Activated CD4-positive, alpha-beta T cell treated with anti-CD3 and anti-CD28 coated beads for 4 hours (primary cell): ENCODE data around the gene APOA4.

Experiments
- DNase-seq, 2 donors: peaks; one replicate each; pipeline ENCODE4 v3.0.0-alpha.2; 2020

The APOA4 gene

DNA sequence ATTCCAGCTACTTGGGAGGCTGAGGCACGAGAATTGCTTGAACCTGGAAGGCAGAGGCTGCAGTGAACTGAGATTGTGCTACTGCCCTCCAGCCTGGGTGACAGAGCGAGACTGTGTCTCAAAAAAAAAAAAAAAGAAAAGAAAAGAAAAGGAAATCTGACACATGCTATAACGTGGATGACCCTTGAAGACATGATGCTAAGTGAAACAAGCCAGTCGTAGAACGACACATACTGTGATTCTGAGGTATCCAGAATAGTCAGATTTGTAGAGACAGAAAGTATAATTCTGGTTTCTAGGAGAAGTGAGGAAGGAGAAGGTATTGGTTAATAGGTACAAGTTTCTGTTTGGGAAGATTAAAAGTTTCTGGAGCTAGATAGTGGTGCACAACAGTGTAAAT, 24.7 kb downstream of the APOA4 start:
- no peak for DNase-seq

DNA sequence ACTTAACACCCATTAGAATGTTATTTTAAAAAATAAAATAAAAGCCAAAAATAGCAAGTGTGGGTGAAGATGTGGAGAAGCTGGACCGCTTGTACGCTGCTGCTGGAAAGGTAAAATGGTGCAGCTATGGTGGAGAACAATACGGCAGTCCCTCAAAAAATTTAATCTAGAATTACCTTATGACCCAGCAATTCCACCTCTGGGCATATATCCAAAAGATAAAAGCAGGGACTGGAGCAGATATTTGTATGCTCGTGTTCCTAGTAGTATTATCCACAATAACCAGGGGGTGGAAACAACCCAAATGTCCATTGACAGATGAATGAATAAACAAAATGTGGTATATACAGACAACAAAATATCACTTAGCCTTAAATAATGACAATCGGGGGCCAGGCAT, 25.3 kb downstream of the APOA4 start:
- DNase-seq = no peak

GRCh38 chr11:116796548-116796947, 26.6 kb downstream of the APOA4 start:
- DNase-seq = no peak

DNA sequence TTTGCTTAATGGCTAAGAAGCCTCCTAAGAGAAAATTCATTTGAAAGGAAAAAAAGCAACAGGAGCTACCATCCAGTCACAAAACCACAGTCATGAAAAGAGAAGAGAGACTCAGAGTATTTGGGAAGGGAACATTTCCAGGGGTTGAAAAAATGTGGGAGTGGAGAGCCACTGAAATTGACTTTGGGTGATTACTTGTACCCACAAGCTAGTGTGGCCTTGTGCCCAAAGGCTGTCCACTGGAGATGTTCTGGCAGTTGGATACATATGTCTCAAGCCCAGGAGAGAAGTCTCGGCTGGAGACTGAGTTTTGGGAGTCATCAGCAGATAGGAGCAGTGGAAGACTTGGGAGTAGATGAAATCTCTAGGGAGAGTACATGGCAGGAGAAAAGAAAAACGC, 28.3 kb downstream of the APOA4 start:
- no peak for DNase-seq

DNA sequence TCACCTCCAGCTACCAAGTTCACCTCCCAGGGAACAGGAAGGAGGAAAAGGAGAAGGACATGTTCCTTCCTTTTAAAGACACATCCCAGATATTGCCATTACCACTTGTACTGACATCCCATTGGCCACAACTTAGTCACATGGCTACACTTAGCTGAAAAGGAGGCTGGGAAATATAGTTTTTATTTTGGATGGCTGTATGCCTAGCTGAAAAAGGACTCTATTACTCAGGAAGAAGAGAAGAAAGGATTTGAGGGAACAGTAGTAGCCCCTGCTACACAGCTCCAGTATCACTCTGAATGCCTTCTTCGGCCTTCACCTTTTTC, 29.4 kb downstream of the APOA4 start:
- no peak for DNase-seq

DNA sequence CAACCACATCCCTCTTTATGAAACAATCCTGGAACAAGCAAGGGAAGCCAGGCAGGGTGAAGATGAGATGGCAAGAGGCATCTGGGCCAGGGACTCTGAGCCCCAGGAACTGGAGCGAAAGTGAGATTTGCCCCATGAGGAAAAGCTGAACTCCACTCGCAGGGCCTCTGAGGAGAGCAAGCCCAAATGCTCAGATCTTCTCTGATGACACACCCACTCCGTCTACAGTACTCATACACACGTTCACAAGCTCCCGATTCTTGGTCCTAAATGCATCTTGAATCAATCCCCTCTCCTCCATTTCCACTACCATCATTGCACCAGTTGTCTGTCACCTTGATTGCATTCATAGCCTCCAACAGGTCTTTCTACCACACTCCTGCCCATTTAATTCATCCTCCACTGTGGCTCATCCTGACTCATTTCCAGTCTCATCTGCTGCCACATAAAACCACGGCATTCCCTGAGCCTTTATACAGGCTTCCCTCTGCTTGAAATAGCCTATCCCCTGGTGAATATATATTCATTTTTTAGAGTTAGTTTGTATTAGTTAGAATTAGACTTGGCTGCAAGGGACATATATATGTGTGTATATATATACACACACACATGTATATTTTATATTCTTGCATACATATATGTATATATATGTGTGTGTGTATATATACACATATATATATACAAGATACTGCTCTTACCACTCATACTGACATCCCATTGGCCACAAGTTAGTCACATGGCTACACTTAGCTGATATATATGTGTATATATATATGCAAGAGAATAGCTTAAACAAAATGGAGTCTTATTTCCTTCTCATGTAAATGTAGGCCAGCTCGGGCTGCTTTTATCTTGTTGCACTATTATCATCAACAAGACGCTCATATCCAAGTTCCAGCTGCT, 30.0 kb downstream of the APOA4 start:
- no peak for DNase-seq

GRCh38 chr11:116792144-116792868, 30.8 kb downstream of the APOA4 start:
- no peak for DNase-seq

- no peak for DNase-seq
These were observed 31.3 kb downstream of the APOA4 start, which contains the start of gene APOA5 for GRCh38 chr11:116791813-116792143. Gene APOA5, minus strand, starts transcription at chr11:116791879. Its CDS starts 19 bp downstream, at chr11:116791860.

DNA sequence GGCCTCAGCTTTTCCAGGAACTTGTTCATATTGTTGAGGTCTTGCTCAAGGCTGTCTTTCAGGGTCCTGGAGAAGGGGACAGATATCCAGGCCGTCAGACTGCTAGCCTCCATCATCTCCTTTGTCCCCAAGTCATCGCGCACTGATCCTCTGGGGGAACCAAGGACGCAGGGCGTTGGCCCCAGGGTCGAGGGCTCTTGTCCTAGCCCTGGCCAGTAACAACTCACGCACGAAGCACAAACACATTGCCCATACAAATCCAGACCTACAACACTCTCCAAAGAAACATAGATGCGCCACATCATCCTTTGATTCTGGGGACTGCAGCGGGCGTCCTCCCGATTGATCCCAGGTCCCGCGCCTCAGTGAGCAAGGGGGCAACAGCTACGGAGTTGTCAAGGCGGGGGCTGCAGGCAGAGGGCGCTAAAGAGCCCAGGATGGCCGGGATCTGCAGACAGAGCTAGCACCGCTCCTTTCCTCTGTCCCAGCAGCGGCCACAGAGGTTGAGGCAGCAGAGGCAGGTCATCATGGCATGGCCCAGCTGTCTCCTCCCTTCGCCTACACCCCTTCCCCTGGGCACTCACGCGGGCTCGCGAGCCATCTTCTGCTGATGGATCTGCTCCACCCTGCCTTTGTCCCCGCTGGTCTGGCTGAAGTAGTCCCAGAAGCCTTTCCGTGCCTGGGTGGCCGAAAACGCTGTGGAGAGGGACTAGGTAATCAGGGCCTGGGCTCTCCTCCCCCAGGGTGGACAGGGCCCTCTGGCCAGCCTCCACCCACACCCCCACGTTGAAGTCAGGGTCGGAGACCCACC, 31.9 kb downstream of the APOA4 start:
- DNase-seq = peak; percentile 65 to 76

DNA sequence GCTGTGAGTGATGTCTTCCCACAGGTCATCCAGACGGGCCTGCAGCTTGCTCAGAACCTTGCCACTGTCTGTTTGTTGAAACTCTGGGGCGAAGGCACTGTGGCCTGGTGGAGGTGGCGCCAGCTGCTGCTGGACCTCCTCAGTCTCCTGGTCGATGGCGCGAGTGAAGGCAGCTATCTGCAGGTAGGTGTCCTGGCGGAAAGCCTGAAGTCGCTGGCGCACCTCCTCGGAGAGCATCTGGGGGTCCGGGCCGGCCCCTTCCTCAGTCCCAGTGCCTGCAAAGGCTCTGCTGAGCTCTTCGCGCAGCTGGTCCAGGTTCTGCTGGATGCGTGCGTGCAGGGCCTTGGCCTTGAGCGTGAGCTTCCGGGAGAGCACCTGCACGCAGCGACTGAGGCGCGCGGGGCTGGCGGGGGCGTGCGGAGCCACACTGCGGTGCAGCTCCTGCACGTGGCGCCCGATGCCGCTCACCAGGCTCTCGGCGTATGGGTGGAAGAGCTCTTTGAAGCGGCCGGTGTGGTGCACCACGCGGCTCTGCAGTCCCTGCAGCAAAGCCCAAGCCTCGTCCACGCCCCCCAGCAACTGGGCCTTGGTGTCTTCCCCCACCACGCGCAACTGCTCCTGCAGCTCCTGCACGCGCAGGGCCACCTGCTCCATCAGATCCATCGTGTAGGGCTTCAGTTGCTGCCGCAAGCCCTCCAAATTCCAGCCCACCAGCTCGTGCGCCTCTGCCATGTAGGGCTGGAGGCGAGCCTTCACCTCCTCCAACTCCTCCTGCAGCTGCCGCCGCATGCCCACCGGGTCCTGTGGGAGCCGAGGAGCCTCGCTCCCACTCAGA, 32.7 kb downstream of the APOA4 start:
- no peak for DNase-seq

- no peak for DNase-seq
These were observed 34.1 kb downstream of the APOA4 start for GRCh38 chr11:116788975-116789374.

- DNase-seq = no peak
These were observed 34.6 kb downstream of the APOA4 start for GRCh38 chr11:116788534-116788933.

DNA sequence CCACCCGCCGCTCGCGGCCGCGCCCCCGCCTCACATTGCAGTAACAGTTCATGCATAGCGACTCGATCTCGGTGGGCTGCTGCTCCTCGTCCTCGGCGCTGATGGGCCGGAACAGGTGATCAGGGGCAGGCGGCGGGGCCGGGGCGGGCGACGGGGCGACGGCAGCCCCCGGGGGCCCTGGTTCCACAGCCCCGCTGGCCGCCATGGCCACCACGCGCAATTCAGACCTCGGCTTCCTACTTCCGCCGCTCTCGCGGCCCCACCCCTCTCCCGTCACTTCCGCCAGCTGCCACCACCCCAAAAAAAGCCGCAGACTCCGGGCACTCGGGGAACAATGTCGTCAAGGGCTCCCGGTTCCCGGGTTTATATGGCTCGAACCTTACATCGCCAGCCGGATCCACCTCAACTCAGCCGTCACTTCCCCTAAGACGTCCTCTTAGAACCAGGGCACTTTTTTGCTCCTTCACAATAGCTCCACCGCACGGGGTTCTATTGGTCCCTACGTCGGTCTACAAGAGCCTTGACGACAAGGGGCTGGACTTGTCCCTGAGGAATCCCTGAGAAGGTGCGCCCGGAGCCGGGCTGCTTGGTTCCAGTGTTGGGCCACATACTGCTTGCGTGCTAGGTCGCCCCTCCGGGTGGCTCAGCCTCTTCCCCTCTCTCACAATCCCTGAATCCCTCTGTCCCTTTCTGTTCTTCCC, 35.2 kb downstream of the APOA4 start, which contains the start of gene ZPR1:
ZPR1 (minus strand) TSS at position 238 of the 701 bp plus-strand sequence; CDS start at position 205, 33 bp downstream.
- DNase-seq = peak; percentile 79 to 81

GRCh38 chr11:116787436-116787785, 35.7 kb downstream of the APOA4 start:
- no peak for DNase-seq

DNA sequence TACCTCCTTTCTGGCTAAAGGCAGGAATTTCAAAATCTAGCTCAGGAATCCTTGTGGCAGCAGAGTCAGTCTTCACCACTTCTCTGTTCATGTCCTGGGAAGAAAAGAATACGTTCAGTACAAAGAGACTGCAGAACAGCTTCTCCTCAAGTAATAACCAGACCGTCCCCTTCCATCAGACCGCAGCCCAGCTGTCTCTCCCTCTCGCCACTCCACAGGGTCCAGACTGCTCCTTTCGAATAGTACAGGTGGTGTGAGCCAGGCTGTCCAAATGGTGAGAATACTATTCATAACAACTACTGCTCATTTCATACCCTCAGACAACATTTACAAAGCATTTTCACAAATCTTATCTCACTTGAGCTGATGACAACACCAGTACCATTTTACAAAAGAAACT, 36.1 kb downstream of the APOA4 start:
- DNase-seq = no peak

DNA sequence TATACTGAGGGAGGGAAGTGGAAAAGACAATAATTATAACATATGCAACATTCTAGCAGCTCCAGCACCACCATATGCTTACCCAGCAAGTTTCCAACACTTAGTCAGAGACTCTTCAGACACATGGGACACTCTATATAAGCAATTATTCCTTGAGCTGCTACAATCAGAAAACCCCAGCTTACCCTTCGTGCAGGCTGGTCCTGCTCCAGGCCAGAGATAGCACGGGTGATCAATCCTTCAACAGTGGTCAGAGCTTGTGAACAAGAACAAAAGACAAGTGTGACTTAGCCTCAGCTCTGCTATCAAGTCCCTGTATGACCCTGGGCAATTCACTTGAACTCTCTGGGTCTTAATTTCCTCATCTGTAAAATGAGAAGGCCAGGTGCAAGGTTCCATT, 36.8 kb downstream of the APOA4 start:
- DNase-seq = no peak

DNA sequence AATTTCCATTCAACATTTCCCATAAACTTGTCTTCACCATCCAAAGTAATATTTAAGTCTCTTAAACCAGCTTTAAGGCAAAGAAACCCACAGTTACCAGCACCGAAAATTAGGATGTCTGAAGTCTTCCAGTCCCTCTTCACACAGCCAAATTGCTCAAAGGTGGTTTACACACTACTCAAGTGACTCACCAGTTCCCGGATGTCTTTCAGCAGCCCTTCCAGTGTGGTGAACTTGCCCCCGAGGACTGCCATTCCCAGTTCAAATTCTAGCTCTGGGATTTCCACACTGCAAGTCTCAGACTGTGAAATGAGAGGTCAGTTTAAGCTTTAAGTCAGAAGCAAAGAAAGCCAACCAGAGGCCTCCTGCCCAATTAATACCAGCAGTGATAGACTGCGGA, 40.4 kb downstream of the APOA4 start:
- DNase-seq = no peak

DNA sequence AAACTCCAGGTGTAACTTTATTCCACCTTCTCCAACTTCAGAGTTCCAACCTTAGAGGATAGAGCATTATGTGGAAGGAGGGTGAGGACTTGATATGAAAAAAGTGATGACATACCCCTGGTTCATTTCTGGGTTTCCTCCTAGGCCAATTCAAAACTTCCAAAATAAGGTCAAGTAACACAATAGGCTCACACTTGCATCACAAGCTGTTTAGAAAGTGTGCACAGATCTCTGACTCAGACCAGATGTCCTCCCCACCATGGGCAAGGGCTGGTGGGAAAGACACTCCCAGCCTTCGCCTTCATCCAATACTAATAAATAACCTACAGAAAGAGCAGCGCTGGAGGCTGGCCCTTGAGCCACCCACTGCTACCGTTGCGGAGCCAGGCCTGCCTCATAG, 44.5 kb downstream of the APOA4 start:
- DNase-seq = no peak

GRCh38 chr11:116777056-116777455, 46.0 kb downstream of the APOA4 start:
- no peak for DNase-seq

GRCh38 chr11:116776522-116776984, 46.6 kb downstream of the APOA4 start:
- no peak for DNase-seq

DNA sequence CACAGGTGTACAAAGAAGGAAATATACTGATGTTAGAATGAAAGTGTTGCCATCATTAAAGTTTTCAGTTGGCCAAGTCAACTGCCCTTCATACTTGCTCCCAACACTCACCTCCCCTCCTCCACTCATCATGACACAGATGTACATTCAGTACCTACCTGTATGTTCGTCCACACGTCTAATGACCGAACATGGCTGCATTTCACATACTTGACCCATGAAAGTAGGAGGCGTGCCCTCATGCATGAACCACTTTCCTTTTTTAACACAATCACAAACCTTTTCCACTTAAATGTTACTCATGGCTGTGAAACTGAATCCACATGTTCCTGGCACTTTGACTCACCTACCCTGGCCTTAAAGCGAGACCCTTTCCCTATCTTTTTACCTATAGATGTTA, 47.1 kb downstream of the APOA4 start:
- no peak for DNase-seq

DNA sequence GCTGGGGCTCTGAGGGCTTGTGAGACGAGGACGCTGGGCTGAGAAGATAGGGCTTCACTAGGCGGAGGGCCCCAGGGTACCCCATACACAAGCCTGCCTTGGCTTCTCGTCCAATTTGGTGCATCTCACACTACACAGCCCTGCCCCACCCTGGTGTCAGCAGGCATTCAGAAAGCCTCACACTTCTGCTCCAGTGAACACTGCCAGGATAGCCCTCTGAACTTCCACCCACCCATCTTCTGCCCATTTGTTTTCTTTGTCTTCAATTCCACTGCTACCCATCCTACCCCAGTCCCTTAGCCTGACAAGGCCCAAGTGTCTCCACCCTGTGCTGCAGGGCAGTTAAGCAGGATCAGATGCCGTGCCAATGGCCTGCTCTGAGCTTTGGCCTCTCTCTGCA, 48.4 kb downstream of the APOA4 start:
- DNase-seq = no peak
